NT2/D1 (cell line): Measurements from ENCODE around the gene HK2.

Experiments used
- SUZ12 ChIP-seq: IDR thresholded peaks from 2 replicates; pipeline ENCODE4 v1.6.1; 2011; ENCODE audit not compliant: insufficient read length, insufficient read depth; ENCODE audit errors: extremely low read depth
- YY1 ChIP-seq: IDR thresholded peaks from 2 replicates; pipeline ENCODE4 v1.6.1; 2011; ENCODE audit not compliant: insufficient read length, insufficient read depth
- ZNF274 ChIP-seq: IDR thresholded peaks from 2 replicates; pipeline ENCODE4 v1.6.1; 2011; ENCODE audit warnings: mild to moderate bottlenecking, low read depth, low read length

GRCh38 chr2:74921236-74921736 is 87.4 kb downstream of the HK2 start:
- TF ChIP-seq ZNF274 (no peak), YY1 (no peak), SUZ12 (no peak)
